CD14-positive monocyte (primary cell): ENCODE measurements around the gene TMEM30B. TPM values are rescaled to one million over a fixed set of nuclear protein-coding genes. Genes with fewer than 3 reads are reported as not detected.

Experiments used
- DNase-seq, 3 donors: peaks; one replicate each; pipeline ENCODE4 v3.0.0-alpha.2; 2011 to 2022
- H2AFZ ChIP-seq: 2 replicates; pipeline ENCODE4 v1.6.0; 2012; ENCODE audit warnings: mild to moderate bottlenecking, low read depth, low read length, inconsistent platforms; ENCODE audit not compliant: insufficient read depth, poor library complexity, severe bottlenecking
- H3K27ac ChIP-seq, 2 donors: 1 replicate in 1 of 2; 2 replicates in 1 of 2; pipeline ENCODE4 v1.5.1; 2012 to 2013; ENCODE audit warnings: low read length in 2 of 2, control low read depth in 1 of 2, inconsistent platforms in 1 of 2, low read depth in 1 of 2, mild to moderate bottlenecking in 1 of 2
- H3K27me3 ChIP-seq, 2 donors: one replicate each; pipeline versions ENCODE4 v1.6.0 to v1.6.1; 2011 to 2013; ENCODE audit warnings: low read length in 2 of 2; ENCODE audit not compliant: control insufficient read depth in 2 of 2, insufficient read depth in 2 of 2
- H3K36me3 ChIP-seq, 2 donors: replicated peaks in 1 of 2; 1 replicate in 1 of 2; 2 replicates in 1 of 2; pipeline versions ENCODE4 v1.5.1 to v1.6.1; 2012 to 2013; ENCODE audit warnings: low read length in 2 of 2, control low read depth in 1 of 2, inconsistent platforms in 1 of 2, mild to moderate bottlenecking in 1 of 2; ENCODE audit not compliant: insufficient read depth in 2 of 2, control insufficient read depth in 1 of 2
- H3K4me1 ChIP-seq, 2 donors: 1 replicate in 1 of 2; 2 replicates in 1 of 2; pipeline versions ENCODE4 v1.5.1 to v1.6.1; 2012 to 2013; ENCODE audit warnings: low read length in 2 of 2, control low read depth in 1 of 2, inconsistent platforms in 1 of 2, mild to moderate bottlenecking in 1 of 2, moderate library complexity in 1 of 2; ENCODE audit not compliant: insufficient read depth in 2 of 2, control insufficient read depth in 1 of 2
- H3K4me2 ChIP-seq: replicated peaks from 2 replicates; pipeline ENCODE3; 2012; ENCODE audit warnings: low read length, moderate library complexity, mild to moderate bottlenecking; ENCODE audit not compliant: poor library complexity, severe bottlenecking; ENCODE audit errors: extremely low read depth
- H3K4me3 ChIP-seq, 3 experiments: fragments of 200-600 bp in 1 of 3; sonication (generic) in 1 of 3; replicated peaks in 1 of 3; 1 replicate in 2 of 3; 2 replicates in 1 of 3; pipeline ENCODE4 v1.5.1; 2011 to 2013; ENCODE audit warnings: low read length in 3 of 3, mild to moderate bottlenecking in 3 of 3, control low read depth in 2 of 3, low read depth in 2 of 3, inconsistent platforms in 1 of 3, moderate library complexity in 1 of 3
- H3K79me2 ChIP-seq: 2 replicates; pipeline ENCODE4 v1.6.0; 2012; ENCODE audit warnings: mild to moderate bottlenecking, control low read depth, inconsistent platforms, low read length, moderate library complexity; ENCODE audit not compliant: insufficient read depth
- H3K9ac ChIP-seq: 2 replicates; pipeline ENCODE4 v1.6.0; 2017; ENCODE audit warnings: low read length, mild to moderate bottlenecking; ENCODE audit not compliant: insufficient read depth, poor library complexity, severe bottlenecking
- H3K9me3 ChIP-seq, 2 donors: replicated peaks in 1 of 2; 1 replicate in 1 of 2; 2 replicates in 1 of 2; pipeline versions ENCODE4 v1.5.1 to v1.6.1; 2012 to 2013; ENCODE audit warnings: low read length in 2 of 2, control low read depth in 1 of 2; ENCODE audit not compliant: control insufficient read depth in 1 of 2, insufficient read depth in 1 of 2
- H4K20me1 ChIP-seq: 2 replicates; pipeline ENCODE4 v1.6.0; 2012; ENCODE audit warnings: mild to moderate bottlenecking, low read length, control low read depth, moderate library complexity; ENCODE audit not compliant: insufficient read depth
- H3K27ac Mint-ChIP-seq, 7 donors: one replicate each; pipeline ENCODE4 v1.8.0; 2020; ENCODE audit warnings: mild to moderate bottlenecking in 7 of 7, mixed read lengths in 7 of 7, moderate library complexity in 6 of 7, inconsistent platforms in 2 of 7
- H3K27me3 Mint-ChIP-seq, 3 donors: one replicate each; pipeline ENCODE4 v1.8.0; 2021 to 2022; ENCODE audit warnings: low read depth in 3 of 3, mild to moderate bottlenecking in 3 of 3, mixed read lengths in 3 of 3, moderate library complexity in 3 of 3, inconsistent platforms in 1 of 3
- H3K36me3 Mint-ChIP-seq, 2 donors: one replicate each; pipeline ENCODE4 v1.8.0; 2020; ENCODE audit warnings: mixed read lengths in 2 of 2, inconsistent platforms in 1 of 2, mild to moderate bottlenecking in 1 of 2
- H3K4me1 Mint-ChIP-seq: one replicate; pipeline ENCODE4 v1.8.0; 2020; ENCODE audit warnings: mild to moderate bottlenecking, mixed read lengths
- H3K4me3 Mint-ChIP-seq, 2 donors: one replicate each; pipeline ENCODE4 v1.8.0; 2020; ENCODE audit warnings: mild to moderate bottlenecking in 2 of 2, mixed read lengths in 2 of 2, moderate library complexity in 1 of 2
- H3K9me3 Mint-ChIP-seq, 7 donors: one replicate each; pipeline ENCODE4 v1.8.0; 2020 to 2022; ENCODE audit warnings: mixed read lengths in 7 of 7, mild to moderate bottlenecking in 6 of 7, moderate library complexity in 6 of 7, inconsistent platforms in 2 of 7
- CTCF ChIP-seq: fragments of 200-600 bp; IDR thresholded peaks from one replicate; pipeline ENCODE4 v1.8.0; 2022; ENCODE audit warnings: antibody characterized with exemption, mild to moderate bottlenecking
- WGBS: methylation state at CpG from one replicate; pipeline ENCODE4 v1.1.5; 2013; ENCODE audit warnings: missing lambda C conversion rate; ENCODE audit not compliant: insufficient coverage; 5-methylcytosine and 5-hydroxymethylcytosine counted together
- intact Hi-C, 2 donors: fragments of 100-400 bp; cut with micrococcal nuclease; formaldehyde crosslinking; loops; one replicate each; pipeline versions ENCODE4 v1.15.0 to v1.15.1; 2023
- polyA plus RNA-seq, 3 donors: library from polyadenylated mRNA; depleted of rRNA in 1 of 3; unstranded in 2 of 3; stranded (reverse) in 1 of 3; fragments of 300-500 nt in 2 of 3; fragments of >200 nt in 1 of 3; fragmentation: Illumina TruSeq in 2 of 3; gene quantifications; 1 replicate in 2 of 3; 2 replicates in 1 of 3; pipeline ENCODE4 v1.2.3, GENCODE V29; 2012 to 2021

The TMEM30B gene
- polyA plus RNA-seq, 3 donors: not detected

GRCh38 chr14:61285364-61285763 is 4.2 kb upstream of the TMEM30B start:
- no peak for DNase-seq
- Mint-ChIP-seq H3K4me1 (peaks cover 15% of the 10 kb centered on the region), H3K9me3 (peaks cover 0 to 6% (median 0%) of the 10 kb centered on the region in 7 donors), H3K36me3 (no peaks in the 10 kb centered on the region), H3K27ac (no peak overlapping the region), H3K27me3 (peaks cover 32 to 48% (median 37%) of the 10 kb centered on the region in 3 donors), H3K4me3 (no peak overlapping the region)
- intact Hi-C loops: no loop called here
- peaks cover 9 to 11% of the 10 kb centered on the region in 2 donors for H3K4me1 ChIP-seq
- H3K79me2 ChIP-seq: no peaks in the 10 kb centered on the region
- WGBS: no CpG with 5 or more reads among the region's 4 CpGs
- no peak overlapping the region for H3K4me2 ChIP-seq
- no peak overlapping the region for H3K27ac ChIP-seq
- H3K9me3 ChIP-seq: peaks cover 2 to 3% of the 10 kb centered on the region in 2 donors
- H3K9ac ChIP-seq: no peak overlapping the region
- H2AFZ ChIP-seq: no peak overlapping the region
- TF ChIP-seq CTCF: no peak
- no peak overlapping the region for H3K4me3 ChIP-seq
- H3K36me3 ChIP-seq: no peaks in the 10 kb centered on the region
- H4K20me1 ChIP-seq: no peaks in the 10 kb centered on the region
- H3K27me3 ChIP-seq: peaks cover 32 to 52% of the 10 kb centered on the region in 2 donors

GRCh38 chr14:61284001-61284400 is 2.9 kb upstream of the TMEM30B start:
- 78% methylated on average over 3 of the region's 3 CpGs for WGBS
- no peak overlapping the region for H3K27ac Mint-ChIP-seq

More at GRCh38 chr14:61284001-61284400, 2.9 kb upstream of the TMEM30B start:
- H2AFZ ChIP-seq: no peak overlapping the region
- no peak for TF ChIP-seq CTCF
- peaks cover 14 to 15% of the 10 kb centered on the region in 2 donors for H3K4me1 ChIP-seq
- no peak for DNase-seq
- H3K9ac ChIP-seq: no peak overlapping the region
- peaks cover 45 to 62% (median 51%) of the 10 kb centered on the region in 3 donors for H3K27me3 Mint-ChIP-seq
- H3K27me3 ChIP-seq: peaks cover 42 to 66% of the 10 kb centered on the region in 2 donors
- peaks cover 0 to 12% (median 0%) of the 10 kb centered on the region in 7 donors for H3K9me3 Mint-ChIP-seq
- no peak overlapping the region for H3K27ac ChIP-seq
- no peak overlapping the region for H3K4me3 ChIP-seq
- H4K20me1 ChIP-seq: no peaks in the 10 kb centered on the region
- H3K36me3 Mint-ChIP-seq: no peaks in the 10 kb centered on the region
- H3K4me2 ChIP-seq: no peak overlapping the region
- peaks cover 24% of the 10 kb centered on the region for H3K4me1 Mint-ChIP-seq
- H3K79me2 ChIP-seq: no peaks in the 10 kb centered on the region
- peaks cover 3 to 9% of the 10 kb centered on the region in 2 donors for H3K9me3 ChIP-seq
- H3K36me3 ChIP-seq: no peaks in the 10 kb centered on the region
- H3K4me3 Mint-ChIP-seq: peak overlapping the region in 1 of 2 donors; percentile 26
- intact Hi-C loops: no loop called here
